CD14-positive monocyte (primary cell): Measurements from ENCODE around the gene WASF1. TPM values are rescaled to one million over a fixed set of nuclear protein-coding genes. Genes with fewer than 3 reads are reported as not detected.

Source experiments
- DNase-seq, 3 donors: peaks; one replicate each; pipeline ENCODE4 v3.0.0-alpha.2; 2011 to 2022
- H2AFZ ChIP-seq: 2 replicates; pipeline ENCODE4 v1.6.0; 2012; ENCODE audit warnings: mild to moderate bottlenecking, low read depth, low read length, inconsistent platforms; ENCODE audit not compliant: insufficient read depth, poor library complexity, severe bottlenecking
- H3K27ac ChIP-seq, 2 donors: 1 replicate in 1 of 2; 2 replicates in 1 of 2; pipeline ENCODE4 v1.5.1; 2012 to 2013; ENCODE audit warnings: low read length in 2 of 2, control low read depth in 1 of 2, inconsistent platforms in 1 of 2, low read depth in 1 of 2, mild to moderate bottlenecking in 1 of 2
- H3K27me3 ChIP-seq, 2 donors: one replicate each; pipeline versions ENCODE4 v1.6.0 to v1.6.1; 2011 to 2013; ENCODE audit warnings: low read length in 2 of 2; ENCODE audit not compliant: control insufficient read depth in 2 of 2, insufficient read depth in 2 of 2
- H3K36me3 ChIP-seq, 2 donors: replicated peaks in 1 of 2; 1 replicate in 1 of 2; 2 replicates in 1 of 2; pipeline versions ENCODE4 v1.5.1 to v1.6.1; 2012 to 2013; ENCODE audit warnings: low read length in 2 of 2, control low read depth in 1 of 2, inconsistent platforms in 1 of 2, mild to moderate bottlenecking in 1 of 2; ENCODE audit not compliant: insufficient read depth in 2 of 2, control insufficient read depth in 1 of 2
- H3K4me1 ChIP-seq, 2 donors: 1 replicate in 1 of 2; 2 replicates in 1 of 2; pipeline versions ENCODE4 v1.5.1 to v1.6.1; 2012 to 2013; ENCODE audit warnings: low read length in 2 of 2, control low read depth in 1 of 2, inconsistent platforms in 1 of 2, mild to moderate bottlenecking in 1 of 2, moderate library complexity in 1 of 2; ENCODE audit not compliant: insufficient read depth in 2 of 2, control insufficient read depth in 1 of 2
- H3K4me2 ChIP-seq: replicated peaks from 2 replicates; pipeline ENCODE3; 2012; ENCODE audit warnings: low read length, moderate library complexity, mild to moderate bottlenecking; ENCODE audit not compliant: poor library complexity, severe bottlenecking; ENCODE audit errors: extremely low read depth
- H3K4me3 ChIP-seq, 3 experiments: fragments of 200-600 bp in 1 of 3; sonication (generic) in 1 of 3; replicated peaks in 1 of 3; 1 replicate in 2 of 3; 2 replicates in 1 of 3; pipeline ENCODE4 v1.5.1; 2011 to 2013; ENCODE audit warnings: low read length in 3 of 3, mild to moderate bottlenecking in 3 of 3, control low read depth in 2 of 3, low read depth in 2 of 3, inconsistent platforms in 1 of 3, moderate library complexity in 1 of 3
- H3K79me2 ChIP-seq: 2 replicates; pipeline ENCODE4 v1.6.0; 2012; ENCODE audit warnings: mild to moderate bottlenecking, control low read depth, inconsistent platforms, low read length, moderate library complexity; ENCODE audit not compliant: insufficient read depth
- H3K9ac ChIP-seq: 2 replicates; pipeline ENCODE4 v1.6.0; 2017; ENCODE audit warnings: low read length, mild to moderate bottlenecking; ENCODE audit not compliant: insufficient read depth, poor library complexity, severe bottlenecking
- H3K9me3 ChIP-seq, 2 donors: replicated peaks in 1 of 2; 1 replicate in 1 of 2; 2 replicates in 1 of 2; pipeline versions ENCODE4 v1.5.1 to v1.6.1; 2012 to 2013; ENCODE audit warnings: low read length in 2 of 2, control low read depth in 1 of 2; ENCODE audit not compliant: control insufficient read depth in 1 of 2, insufficient read depth in 1 of 2
- H4K20me1 ChIP-seq: 2 replicates; pipeline ENCODE4 v1.6.0; 2012; ENCODE audit warnings: mild to moderate bottlenecking, low read length, control low read depth, moderate library complexity; ENCODE audit not compliant: insufficient read depth
- H3K27ac Mint-ChIP-seq, 7 donors: one replicate each; pipeline ENCODE4 v1.8.0; 2020; ENCODE audit warnings: mild to moderate bottlenecking in 7 of 7, mixed read lengths in 7 of 7, moderate library complexity in 6 of 7, inconsistent platforms in 2 of 7
- H3K27me3 Mint-ChIP-seq, 3 donors: one replicate each; pipeline ENCODE4 v1.8.0; 2021 to 2022; ENCODE audit warnings: low read depth in 3 of 3, mild to moderate bottlenecking in 3 of 3, mixed read lengths in 3 of 3, moderate library complexity in 3 of 3, inconsistent platforms in 1 of 3
- H3K36me3 Mint-ChIP-seq, 2 donors: one replicate each; pipeline ENCODE4 v1.8.0; 2020; ENCODE audit warnings: mixed read lengths in 2 of 2, inconsistent platforms in 1 of 2, mild to moderate bottlenecking in 1 of 2
- H3K4me1 Mint-ChIP-seq: one replicate; pipeline ENCODE4 v1.8.0; 2020; ENCODE audit warnings: mild to moderate bottlenecking, mixed read lengths
- H3K4me3 Mint-ChIP-seq, 2 donors: one replicate each; pipeline ENCODE4 v1.8.0; 2020; ENCODE audit warnings: mild to moderate bottlenecking in 2 of 2, mixed read lengths in 2 of 2, moderate library complexity in 1 of 2
- H3K9me3 Mint-ChIP-seq, 7 donors: one replicate each; pipeline ENCODE4 v1.8.0; 2020 to 2022; ENCODE audit warnings: mixed read lengths in 7 of 7, mild to moderate bottlenecking in 6 of 7, moderate library complexity in 6 of 7, inconsistent platforms in 2 of 7
- CTCF ChIP-seq: fragments of 200-600 bp; IDR thresholded peaks from one replicate; pipeline ENCODE4 v1.8.0; 2022; ENCODE audit warnings: antibody characterized with exemption, mild to moderate bottlenecking
- WGBS: methylation state at CpG from one replicate; pipeline ENCODE4 v1.1.5; 2013; ENCODE audit warnings: missing lambda C conversion rate; ENCODE audit not compliant: insufficient coverage; 5-methylcytosine and 5-hydroxymethylcytosine counted together
- intact Hi-C, 2 donors: fragments of 100-400 bp; cut with micrococcal nuclease; formaldehyde crosslinking; loops; one replicate each; pipeline versions ENCODE4 v1.15.0 to v1.15.1; 2023
- polyA plus RNA-seq, 3 donors: library from polyadenylated mRNA; depleted of rRNA in 1 of 3; unstranded in 2 of 3; stranded (reverse) in 1 of 3; fragments of 300-500 nt in 2 of 3; fragments of >200 nt in 1 of 3; fragmentation: Illumina TruSeq in 2 of 3; gene quantifications; 1 replicate in 2 of 3; 2 replicates in 1 of 3; pipeline ENCODE4 v1.2.3, GENCODE V29; 2012 to 2021

The WASF1 gene
- polyA plus RNA-seq, 3 donors: 0.32 to 1.7 (median 1.4) TPM

GRCh38 chr6:110089323-110089722, 90.1 kb downstream of the WASF1 start:
- Histone ChIP-seq H3K9ac (no peak overlapping the region), H2AFZ (no peak overlapping the region), H3K79me2 (no peaks in the 10 kb centered on the region), H3K27me3 (no peaks in the 10 kb centered on the region), H3K4me2 (no peak overlapping the region), H3K4me1 (peaks cover 0 to 10% of the 10 kb centered on the region in 2 donors), H3K36me3 (no peaks in the 10 kb centered on the region), H3K9me3 (no peaks in the 10 kb centered on the region), H3K4me3 (no peak overlapping the region), H3K27ac (no peak overlapping the region), H4K20me1 (no peaks in the 10 kb centered on the region)
- DNase-seq: no peak
- H3K36me3 Mint-ChIP-seq: no peaks in the 10 kb centered on the region
- peaks cover 0 to 2% (median 1%) of the 10 kb centered on the region in 3 donors for H3K27me3 Mint-ChIP-seq
- TF ChIP-seq CTCF: no peak
- H3K4me1 Mint-ChIP-seq: peaks cover 6% of the 10 kb centered on the region
- peaks cover 0 to 3% (median 0%) of the 10 kb centered on the region in 7 donors for H3K9me3 Mint-ChIP-seq
- H3K27ac Mint-ChIP-seq: no peak overlapping the region
- no peak overlapping the region for H3K4me3 Mint-ChIP-seq
- intact Hi-C loops: no loop called here

- Mint-ChIP-seq H3K27me3 (peaks cover 0 to 3% (median 0%) of the 10 kb centered on the region in 3 donors), H3K4me3 (no peak overlapping the region), H3K9me3 (no peaks in the 10 kb centered on the region), H3K36me3 (no peaks in the 10 kb centered on the region), H3K27ac (no peak overlapping the region), H3K4me1 (peaks cover 3% of the 10 kb centered on the region)
- intact Hi-C loops: no loop called here
- H3K4me2 ChIP-seq: no peak overlapping the region
- no peak overlapping the region for H3K4me3 ChIP-seq
- no peaks in the 10 kb centered on the region for H3K79me2 ChIP-seq
- no peak for TF ChIP-seq CTCF
- no peak for DNase-seq
- H3K27ac ChIP-seq: no peak overlapping the region
- H3K4me1 ChIP-seq: no peaks in the 10 kb centered on the region
- WGBS: 100% methylated on average over 1 of the region's 2 CpGs
- H3K9me3 ChIP-seq: no peaks in the 10 kb centered on the region
- no peak overlapping the region for H3K9ac ChIP-seq
- no peaks in the 10 kb centered on the region for H4K20me1 ChIP-seq
- H2AFZ ChIP-seq: no peak overlapping the region
- no peaks in the 10 kb centered on the region for H3K27me3 ChIP-seq
- H3K36me3 ChIP-seq: no peaks in the 10 kb centered on the region
These were observed 94.2 kb downstream of the WASF1 start for GRCh38 chr6:110085285-110085684.
